GM18511 (cell line): ENCODE results near the gene GTF2F2.

Experiments used
- ATAC-seq: cut with Tn5 transposase; IDR thresholded peaks from one replicate; pipeline ENCODE4 v1.9.1; 2021; ENCODE audit warnings: mild to moderate bottlenecking, moderate library complexity; ENCODE audit not compliant: unreplicated experiment

GTF2F2 gene

DNA sequence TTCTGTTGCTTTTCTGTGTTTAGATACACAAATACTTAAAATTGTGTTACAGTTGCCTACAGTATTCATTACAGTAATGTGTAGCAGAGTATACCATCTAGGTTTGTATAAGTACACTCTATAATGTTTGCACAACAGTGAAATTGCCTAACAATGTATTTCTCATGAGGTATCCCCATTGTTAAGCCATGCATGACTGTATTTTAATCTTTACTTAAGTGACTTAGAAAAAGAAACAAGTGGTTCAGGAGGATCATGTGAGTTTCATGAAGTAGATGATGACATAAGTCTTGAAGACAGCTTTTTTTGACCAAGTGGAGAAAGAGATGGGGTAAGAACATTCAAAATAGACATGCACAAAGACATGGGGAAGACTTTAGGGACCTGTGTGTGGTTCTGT lies 88.9 kb downstream of the GTF2F2 start:
- no peak for ATAC-seq

DNA sequence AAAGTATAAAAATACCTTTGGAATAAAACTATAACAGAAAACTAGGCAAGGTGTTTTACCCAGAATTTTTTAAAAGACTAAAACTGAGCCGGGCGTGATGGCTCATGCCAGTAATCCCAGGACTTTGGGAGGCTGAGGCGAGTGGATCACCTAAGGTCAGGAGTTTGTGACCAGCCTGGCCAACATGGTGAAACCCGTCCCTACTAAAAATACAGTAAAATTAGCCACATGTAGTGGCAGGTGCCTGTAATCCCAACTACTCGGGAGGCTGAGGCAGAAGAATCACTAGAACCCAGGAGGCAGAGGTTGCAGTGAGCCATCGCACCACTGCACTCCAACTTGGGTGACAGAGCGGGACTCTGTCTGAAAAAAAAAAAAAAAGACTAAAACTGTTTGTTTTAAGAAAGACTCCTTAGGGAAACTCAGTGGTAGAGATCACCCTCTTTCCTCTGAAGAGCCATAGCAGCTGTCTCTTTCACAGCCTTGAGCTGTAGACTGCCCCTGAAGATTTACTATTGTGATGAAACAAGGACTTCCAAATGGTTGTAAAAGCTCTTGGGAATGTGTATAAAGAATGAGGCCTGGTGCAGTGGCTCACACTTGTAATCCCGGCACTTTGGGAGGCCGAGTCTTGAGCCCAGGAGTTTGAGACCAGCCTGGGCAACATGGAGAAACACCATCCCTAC lies 95.2 kb downstream of the GTF2F2 start:
- no peak for ATAC-seq

DNA sequence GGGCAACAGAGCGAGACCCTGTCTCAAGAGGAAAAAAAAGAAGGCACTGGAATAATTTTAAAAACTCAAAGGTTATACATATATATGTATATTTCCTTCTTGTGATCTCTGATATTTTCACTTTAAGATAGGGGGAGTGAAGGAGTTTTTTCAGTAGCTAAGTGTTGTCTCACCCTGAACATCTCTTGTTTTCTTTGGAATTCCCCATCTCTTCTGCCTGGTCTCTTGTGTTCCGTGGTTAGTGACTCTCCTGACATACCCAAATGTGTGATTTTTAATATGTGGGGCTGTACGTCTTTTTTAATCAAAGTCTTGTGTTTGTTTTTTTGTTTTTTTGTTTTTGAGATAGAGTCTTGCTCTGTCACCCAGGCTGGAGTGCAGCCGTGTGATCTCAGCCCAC lies 95.9 kb downstream of the GTF2F2 start:
- no peak for ATAC-seq

DNA sequence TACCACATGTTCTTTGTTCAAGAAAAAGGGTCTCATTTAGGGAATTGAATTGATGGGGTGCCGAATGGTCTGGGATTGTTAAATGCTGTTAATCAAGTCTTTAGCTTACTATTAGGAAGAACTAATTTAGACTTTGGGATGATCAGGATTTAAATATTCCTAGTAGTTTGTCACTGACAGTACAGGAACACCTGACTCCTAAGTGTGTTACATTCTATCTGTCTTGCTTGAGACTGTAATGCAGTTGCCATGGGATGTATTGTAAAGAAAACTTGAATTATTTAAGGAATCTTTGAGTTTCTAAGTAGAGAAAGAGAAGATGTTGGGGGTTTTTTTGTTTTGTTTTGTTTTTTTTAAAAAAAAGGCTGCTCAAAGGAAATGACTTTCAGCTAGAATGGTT lies 98.4 kb downstream of the GTF2F2 start:
- no peak for ATAC-seq

DNA sequence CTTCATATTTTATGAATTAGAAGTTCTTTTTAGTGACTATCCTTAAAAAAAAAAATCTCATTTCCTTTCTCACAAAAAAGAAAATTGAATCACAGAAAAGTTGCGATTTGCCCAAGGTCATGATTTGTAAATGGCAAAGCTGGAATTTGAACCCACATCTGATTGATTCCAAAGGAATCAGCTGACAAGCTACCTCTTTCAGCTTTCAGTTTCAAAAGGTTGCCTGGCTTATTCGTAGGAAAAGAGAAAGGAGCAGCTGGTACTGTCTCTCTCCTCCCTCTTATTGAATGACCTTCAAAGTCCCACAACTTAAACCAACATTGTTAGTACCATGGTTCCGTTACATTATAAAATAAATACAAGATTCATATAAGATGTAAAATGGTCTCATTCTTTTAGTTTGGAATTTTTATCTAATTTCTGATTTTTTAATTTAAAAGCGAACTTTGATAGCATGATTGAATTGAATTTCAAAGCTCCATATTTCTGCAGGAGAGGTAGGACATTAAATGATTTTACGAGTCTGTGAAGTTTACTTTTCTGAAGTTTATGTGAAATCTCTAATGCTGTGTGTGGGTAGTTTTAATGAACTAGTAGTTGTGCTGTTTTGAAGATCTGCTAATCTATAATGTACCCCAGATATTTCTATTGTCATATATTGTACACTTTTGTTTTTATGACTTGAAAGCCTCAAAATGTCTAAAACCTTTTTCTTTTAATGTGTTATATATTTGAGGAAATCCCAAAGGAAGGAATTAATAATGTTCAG lies 99.0 kb downstream of the GTF2F2 start:
- ATAC-seq, result no peak

DNA sequence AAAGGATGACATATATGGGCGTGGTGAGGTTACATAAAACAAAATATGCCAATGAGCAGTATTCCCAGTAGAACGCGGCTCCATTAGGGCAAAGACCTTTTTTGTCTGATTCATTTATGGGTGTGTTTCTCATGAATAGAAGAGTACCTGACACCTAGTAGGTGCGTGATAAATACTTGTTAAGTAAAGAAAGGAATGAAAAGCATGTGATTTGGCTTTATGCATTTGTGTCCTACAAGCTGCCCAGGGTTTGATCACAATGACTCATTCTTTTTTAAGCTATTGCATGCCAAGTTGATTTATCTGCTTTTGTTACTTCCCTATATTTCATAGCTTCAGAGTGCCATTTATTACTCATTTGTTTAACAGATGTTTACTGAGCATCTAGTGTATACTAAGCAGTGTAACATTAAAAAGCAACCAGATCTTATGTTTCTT lies 99.6 kb downstream of the GTF2F2 start:
- no peak for ATAC-seq

DNA sequence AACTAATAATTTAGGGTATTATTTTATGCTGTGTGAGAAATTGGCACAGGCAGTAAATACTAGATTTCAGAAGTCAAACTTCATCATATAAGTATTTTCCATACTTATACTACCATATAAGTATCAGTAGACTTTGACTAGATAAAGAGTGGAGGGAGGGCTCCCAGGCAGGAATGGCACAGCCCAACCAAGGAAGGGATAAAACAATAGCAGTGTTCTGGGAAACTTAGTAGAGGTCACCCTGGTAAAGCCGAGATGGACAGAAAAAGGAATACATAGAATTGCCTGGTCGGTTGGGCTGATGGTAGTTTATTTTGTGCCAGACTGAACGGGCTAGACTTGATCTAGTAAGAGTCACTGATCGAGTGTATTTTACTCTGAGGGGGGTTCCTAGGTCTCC lies 100.1 kb downstream of the GTF2F2 start:
- ATAC-seq, result no peak

DNA sequence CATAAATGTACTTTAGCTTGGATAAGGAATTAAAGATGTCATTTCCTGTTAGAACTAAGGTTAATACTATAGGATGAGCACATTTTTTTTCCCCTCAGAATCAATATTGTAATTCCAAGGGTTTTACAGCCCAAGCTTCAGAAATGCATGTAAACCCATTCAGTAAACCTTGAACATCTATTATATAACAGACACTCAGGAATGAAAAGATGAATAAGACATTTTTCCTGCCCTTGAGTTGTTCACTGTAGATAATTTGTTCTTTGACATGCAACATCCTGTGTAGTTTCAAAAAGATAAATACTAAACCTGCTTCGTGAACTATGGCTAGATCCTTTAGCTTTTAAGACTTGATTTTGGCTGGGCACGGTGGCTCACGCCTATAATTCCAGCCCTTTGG lies 102.2 kb downstream of the GTF2F2 start:
- ATAC-seq, result no peak

DNA sequence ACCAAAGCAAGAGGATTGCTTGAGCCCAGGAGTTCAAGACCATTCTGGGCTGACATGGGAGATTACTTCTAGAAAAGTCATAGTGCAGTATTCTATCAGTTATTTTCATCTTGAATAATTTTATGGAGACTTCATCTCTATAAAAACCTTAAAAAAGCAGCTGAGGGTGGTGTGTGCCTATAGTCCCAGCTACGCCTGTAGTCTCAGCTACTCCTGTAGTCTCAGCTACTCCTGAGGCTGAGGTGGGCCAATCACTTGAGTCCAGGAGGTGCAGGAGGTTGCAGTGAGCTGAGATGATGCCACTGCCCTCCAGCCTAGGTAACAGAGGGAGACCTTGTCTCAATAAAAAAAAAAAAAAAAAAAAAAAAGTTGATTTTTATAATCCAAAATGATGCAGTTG lies 102.6 kb downstream of the GTF2F2 start:
- no peak for ATAC-seq

DNA sequence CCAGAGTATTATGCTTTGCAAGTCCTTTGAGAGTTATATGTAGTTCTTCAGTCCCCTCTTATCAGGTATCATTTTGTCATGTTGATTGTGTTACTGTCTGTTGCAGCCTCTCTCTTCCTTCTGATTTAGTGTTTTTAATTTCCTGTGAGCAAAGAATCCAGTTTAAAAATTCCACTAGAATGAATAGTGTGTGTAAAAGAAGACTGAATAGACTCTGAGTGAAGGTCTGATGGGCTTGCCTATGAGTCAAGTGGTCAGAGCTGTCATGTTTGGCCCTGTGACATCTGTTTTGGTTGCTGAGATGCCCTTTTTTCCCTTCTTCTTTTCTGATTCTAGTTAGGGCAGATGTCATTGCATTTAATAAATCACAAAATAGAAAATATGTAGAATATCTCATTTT lies 103.9 kb downstream of the GTF2F2 start:
- ATAC-seq, result no peak

DNA sequence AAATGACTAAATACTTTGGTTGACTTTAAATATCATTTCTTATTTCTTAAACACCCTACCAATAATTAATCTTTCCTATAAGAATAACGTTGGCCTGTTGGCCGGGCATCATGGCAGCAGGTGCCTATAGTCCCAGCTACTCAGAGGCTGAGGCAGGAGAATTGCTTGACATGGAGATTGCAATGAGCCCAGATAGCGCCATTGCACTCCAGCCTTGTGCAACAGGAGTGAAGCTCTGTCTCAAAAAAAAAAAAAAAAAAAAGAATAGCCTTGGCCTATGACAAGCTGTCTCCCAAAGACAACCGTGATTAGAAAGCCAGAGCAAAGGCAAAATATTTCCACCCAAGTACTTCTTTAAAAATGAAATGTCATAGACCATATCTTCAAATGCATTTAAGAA lies 105.1 kb downstream of the GTF2F2 start:
- ATAC-seq, result no peak

DNA sequence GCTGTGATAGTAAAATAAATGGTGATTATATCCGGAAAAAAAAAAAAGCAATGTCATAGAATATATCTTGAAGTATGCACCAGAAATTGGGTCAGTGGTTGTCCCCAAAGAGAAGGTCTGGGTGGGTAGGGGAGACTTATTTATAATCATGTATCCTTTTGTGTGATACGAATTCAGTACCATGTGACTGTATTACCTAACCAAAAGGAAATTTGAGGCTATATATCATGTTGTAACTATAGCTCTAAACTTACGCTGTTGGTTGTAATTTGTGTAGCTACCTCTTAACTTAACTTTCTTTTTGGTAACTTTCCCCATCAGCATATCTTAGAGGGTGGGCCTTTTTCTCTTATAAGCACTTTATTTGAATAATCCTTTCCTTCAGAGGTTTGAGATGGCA lies 105.7 kb downstream of the GTF2F2 start:
- no peak for ATAC-seq

DNA sequence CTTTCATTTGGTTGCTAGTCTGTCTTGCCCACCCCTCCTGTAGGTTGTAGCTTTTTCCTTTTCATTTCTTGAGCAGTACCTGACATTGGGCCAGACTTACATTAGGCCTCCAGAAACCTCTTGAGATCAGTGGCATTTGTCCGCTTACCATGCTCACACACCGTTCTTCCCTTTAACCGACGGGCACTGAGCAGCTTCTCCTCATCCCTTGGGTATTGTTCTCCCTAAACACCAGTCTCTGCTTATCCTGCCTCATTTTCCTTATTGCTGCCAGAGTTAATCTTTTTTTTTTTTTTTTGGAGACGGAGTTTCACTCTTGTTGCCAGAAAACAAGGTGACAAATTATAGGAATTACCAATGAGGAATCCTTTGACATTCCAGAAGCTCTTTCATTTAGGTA lies 107.7 kb downstream of the GTF2F2 start:
- no peak for ATAC-seq

DNA sequence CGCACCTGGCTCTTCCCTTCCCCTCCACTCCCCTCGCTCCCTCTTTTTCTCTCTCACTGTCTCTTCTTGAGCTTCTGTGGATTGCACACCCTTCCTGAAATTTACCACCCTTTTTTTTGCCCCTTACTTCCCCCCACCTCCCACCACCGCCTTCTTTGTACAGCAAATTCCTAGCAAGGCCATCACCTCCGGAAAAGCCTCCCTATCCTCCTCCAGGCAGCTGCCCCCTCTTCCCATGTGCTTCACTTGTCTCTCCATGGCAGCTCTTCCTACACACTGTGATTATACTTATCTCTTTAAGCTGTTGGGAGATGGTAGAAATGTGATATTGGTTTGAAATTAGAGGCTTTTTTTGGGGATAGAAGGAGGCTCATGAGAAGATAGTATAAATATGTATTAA lies 108.9 kb downstream of the GTF2F2 start:
- no peak for ATAC-seq

DNA sequence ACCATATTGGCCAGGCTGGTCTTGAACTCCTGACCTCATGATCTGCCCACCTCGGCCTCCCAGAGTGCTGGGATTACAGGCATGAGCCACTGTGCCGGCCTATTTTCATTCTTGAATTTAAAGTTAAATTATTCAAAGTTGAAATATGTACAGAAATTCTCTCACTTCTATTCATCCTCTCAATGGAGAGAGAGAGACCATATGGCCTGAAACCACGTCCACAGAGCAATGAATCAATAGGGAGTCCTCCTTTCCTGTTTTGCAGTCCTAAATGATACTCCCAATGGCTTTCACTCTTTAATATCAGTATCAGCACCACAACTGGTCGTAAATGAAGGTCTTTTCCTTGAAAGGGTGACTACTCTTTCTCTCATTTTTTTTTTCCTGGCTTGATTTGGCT lies 111.0 kb downstream of the GTF2F2 start:
- ATAC-seq, result no peak

DNA sequence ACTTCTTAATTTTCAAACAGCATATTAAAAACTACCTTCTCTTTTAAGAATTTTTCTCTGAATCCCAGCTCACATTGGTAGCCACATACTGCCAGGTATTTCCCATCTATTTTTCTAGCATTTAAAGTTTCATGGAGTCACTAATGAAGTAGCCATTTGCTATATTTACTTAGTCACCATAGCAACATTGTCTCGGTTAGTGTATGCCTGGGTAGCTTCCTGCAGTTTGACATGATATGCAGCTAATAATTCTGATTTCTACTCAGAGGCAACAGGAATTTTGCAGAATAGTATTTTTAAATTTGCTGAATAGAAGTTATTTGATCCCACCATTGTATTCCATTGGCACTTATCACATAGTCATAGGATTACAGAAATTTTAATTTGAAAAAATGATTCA lies 111.4 kb downstream of the GTF2F2 start:
- ATAC-seq, result no peak

DNA sequence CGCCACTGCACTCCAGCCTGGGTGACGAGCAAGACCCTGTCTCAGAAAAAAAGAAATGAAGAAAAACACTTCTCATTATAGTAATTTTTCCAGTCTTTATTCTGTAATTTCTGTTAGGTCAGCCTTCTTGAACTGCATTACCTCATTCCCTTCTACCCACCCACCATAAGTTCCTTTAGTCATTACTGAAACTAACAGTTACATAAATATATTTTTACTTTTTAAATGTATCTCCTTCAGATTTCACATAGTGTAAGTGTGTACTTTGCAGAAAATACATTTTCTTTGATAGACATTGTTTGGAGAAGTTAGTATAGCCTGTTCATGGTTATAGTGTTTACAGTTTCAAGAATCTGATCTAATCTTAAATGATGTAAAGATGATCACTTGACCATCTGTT lies 112.3 kb downstream of the GTF2F2 start:
- no peak for ATAC-seq

DNA sequence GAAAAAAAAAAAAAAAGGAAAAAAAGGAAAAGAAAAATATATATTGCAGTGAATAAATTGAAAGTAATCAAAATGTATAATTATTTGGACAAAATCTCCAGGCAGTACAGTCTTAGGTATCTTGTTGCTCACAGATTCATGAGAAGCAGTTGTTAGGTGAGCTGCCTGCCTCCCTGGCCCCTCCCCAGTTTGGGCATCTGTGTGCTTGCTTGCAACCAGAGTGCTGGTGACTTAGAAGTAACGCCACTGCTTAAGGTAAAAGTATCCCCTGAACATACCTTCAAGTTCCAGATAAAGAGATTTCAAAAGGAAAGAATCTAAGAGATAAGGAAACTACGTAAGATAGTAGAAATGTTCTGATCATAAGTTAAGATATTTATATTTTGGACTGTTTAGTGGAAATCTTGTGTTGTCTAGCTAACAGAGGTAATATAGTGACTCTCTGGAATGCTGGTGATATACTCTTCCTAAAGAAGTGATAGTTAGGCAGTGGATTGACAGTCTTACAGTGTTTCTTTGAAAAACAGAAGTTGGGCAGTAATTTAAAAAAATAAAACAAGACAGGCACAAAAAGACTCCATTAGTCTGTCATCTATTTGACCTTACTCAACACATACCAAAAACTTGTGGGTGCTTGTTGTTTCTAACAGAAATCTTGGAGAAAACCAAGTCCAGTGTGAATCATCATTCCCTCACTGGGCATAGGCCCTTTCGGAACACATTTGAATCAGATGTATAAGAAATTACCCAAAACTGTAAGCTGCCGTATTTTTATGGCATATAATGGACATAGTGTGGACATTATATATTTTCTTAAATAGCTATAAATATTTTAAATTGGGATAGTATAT lies 118.9 kb downstream of the GTF2F2 start:
- no peak for ATAC-seq

DNA sequence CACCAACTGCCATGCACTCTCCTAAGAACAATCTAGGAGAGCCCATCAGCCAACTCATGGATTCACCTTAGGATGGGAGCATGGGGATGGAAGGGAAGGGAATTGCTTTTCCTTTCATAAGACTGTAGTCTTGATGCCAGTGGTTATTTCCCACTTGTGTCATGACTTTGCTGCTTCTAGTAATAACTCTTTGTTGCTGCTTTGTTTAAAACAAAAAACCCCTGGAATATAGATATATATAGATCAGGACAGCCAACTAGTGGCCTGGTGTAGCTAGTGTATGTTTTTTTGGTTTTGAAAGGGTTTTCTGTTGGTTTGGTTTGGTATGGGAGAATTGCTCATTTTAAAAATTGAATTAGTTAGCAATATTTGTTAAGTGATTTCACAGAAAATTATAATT lies 119.8 kb downstream of the GTF2F2 start:
- ATAC-seq, result no peak

DNA sequence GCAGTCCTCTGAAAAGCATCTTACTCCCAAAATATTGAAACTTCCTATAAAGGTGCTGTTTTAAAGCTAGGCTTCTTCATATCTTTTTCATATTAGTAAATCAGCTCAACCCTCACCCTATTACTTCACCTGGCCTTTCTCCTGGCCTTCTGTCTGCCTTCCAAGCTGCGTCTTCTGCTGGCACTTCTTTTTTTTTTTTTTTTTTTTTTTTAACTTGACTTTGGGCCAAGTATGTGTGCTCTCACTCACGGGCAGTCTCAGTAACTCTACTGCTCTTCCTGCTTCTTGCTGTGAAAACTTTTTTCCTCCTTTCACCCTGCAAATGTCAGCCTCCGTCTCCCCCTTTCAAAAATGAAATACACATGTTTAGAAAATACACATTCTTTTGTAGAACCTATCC lies 121.8 kb downstream of the GTF2F2 start:
- ATAC-seq, result no peak

DNA sequence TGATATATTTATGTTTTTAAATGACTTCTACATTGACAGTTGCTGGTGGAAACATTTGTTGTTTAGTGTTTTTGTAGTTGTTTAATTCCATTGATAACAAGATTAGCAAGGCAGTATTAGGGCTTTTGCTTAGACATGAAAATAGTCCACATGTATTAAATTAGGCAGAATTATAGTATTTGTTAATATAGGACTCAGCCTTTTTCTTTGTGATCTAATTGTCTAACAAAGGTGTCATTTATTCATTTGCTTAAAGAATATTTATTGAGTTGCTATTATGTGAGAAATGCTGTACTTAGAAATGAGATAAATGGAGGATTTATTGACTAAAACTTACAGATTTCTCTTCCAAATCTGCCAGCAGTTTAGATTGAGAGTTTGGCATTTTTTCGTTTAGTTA lies 122.2 kb downstream of the GTF2F2 start:
- ATAC-seq, result no peak

DNA sequence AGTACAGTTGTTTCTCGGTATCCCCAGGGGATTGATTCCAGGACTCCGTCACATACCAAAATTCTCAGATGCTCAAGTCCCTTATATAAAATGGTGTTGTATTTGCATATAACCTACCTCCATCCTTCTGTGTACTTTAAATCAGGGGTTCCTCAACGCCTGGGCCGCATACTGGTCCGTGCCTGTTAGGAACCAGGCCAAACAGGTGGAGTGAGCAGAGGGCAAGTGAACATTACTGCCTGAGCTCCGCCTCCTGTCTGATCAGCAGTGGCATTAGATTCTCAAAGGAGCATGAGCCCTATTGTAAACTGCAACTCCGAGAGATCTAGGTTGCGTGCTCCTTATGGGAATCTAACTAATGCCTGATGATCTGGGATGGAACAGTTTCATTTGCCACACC lies 122.8 kb downstream of the GTF2F2 start:
- no peak for ATAC-seq
